Endothelial cell of umbilical vein (primary cell): ENCODE measurements around the gene GANAB. TPM values are rescaled to one million over a fixed set of nuclear protein-coding genes. Genes with fewer than 3 reads are reported as not detected.

Source experiments
- BruUV-seq: library from RNA; stranded (reverse); fragments of 400-500 nt; replicated peaks from 2 replicates; lab custom pipeline; 2021; lab: Mats Ljungman, UMichigan
- CTCF ChIA-PET: fragments of 300-600, 350-600 bp; sonication (Branson Sonifier 250); formaldehyde crosslinking; loops from one replicate; lab custom pipeline; 2021; ENCODE audit warnings: antibody characterized with exemption, inconsistent platforms; lab: Charles Lee
- POLR2A ChIA-PET: fragments of 300-600, 350-600 bp; sonication (Branson Sonifier 250); formaldehyde crosslinking; loops from one replicate; lab custom pipeline; 2021; ENCODE audit warnings: antibody characterized with exemption, inconsistent platforms; lab: Charles Lee
- DNase-seq: peaks from one replicate; pipeline ENCODE4 v3.0.0-alpha.2; 2011; ENCODE audit warnings: low read depth, low spot score
- FAIRE-seq: peaks from 2 replicates; lab custom pipeline; 2011; peaks lifted over from hg19 to GRCh38; lab: Jason Lieb, UNC
- H2AFZ ChIP-seq: 2 replicates; pipeline ENCODE4 v1.6.0; 2012; ENCODE audit warnings: low read depth, low read length, control low read depth, inconsistent platforms
- H3K27ac ChIP-seq: 2 replicates; pipeline ENCODE4 v1.5.1; 2011; ENCODE audit warnings: low read depth, mild to moderate bottlenecking, control low read depth, low read length, moderate library complexity; ENCODE audit not compliant: insufficient read depth
- H3K27me3 ChIP-seq, 2 experiments: 2 replicates each; pipeline versions ENCODE4 v1.6.0 to v1.6.1; 2011; ENCODE audit warnings: low read length in 2 of 2, mixed read lengths in 1 of 2; ENCODE audit not compliant: control insufficient read depth in 2 of 2, insufficient read depth in 2 of 2
- H3K36me3 ChIP-seq, 2 experiments: 2 replicates in 1 of 2; 3 replicates in 1 of 2; pipeline ENCODE4 v1.5.1; 2011; ENCODE audit warnings: low read length in 2 of 2, mild to moderate bottlenecking in 1 of 2, moderate library complexity in 1 of 2; ENCODE audit not compliant: control insufficient read depth in 2 of 2, insufficient read depth in 2 of 2; ENCODE audit errors: extremely low read depth in 1 of 2
- H3K4me1 ChIP-seq: 3 replicates; pipeline ENCODE4 v1.5.1; 2011; ENCODE audit warnings: mild to moderate bottlenecking, low read length; ENCODE audit not compliant: control insufficient read depth, insufficient read depth; ENCODE audit errors: extremely low read depth
- H3K4me2 ChIP-seq: 2 replicates; pipeline ENCODE4 v1.6.1; 2011; ENCODE audit warnings: low read length, control low read depth, mixed read lengths; ENCODE audit not compliant: insufficient read depth
- H3K4me3 ChIP-seq, 3 experiments: fragments of 200-600 bp in 1 of 3; sonication (generic), shearing (Covaris generic) in 1 of 3; replicated peaks in 1 of 3; 2 replicates each; pipeline ENCODE4 v1.5.1; 2011 to 2016; ENCODE audit warnings: control low read depth in 3 of 3, low read length in 3 of 3, mild to moderate bottlenecking in 2 of 3, inconsistent platforms in 1 of 3, low read depth in 1 of 3, moderate library complexity in 1 of 3; ENCODE audit not compliant: insufficient read depth in 1 of 3
- H3K79me2 ChIP-seq: 2 replicates; pipeline ENCODE4 v1.6.0; 2012; ENCODE audit warnings: low read length, inconsistent platforms; ENCODE audit not compliant: control insufficient read depth, insufficient read depth
- H3K9ac ChIP-seq: replicated peaks from 2 replicates; pipeline ENCODE3; 2011; ENCODE audit warnings: low read length, control low read depth; ENCODE audit not compliant: insufficient read depth; ENCODE audit errors: extremely low read depth
- H3K9me1 ChIP-seq: replicated peaks from 3 replicates; pipeline ENCODE4 v1.6.0; 2011; ENCODE audit warnings: mild to moderate bottlenecking, low read length; ENCODE audit not compliant: control insufficient read depth, insufficient read depth; ENCODE audit errors: extremely low read depth
- H3K9me3 ChIP-seq: replicated peaks from 2 replicates; pipeline ENCODE4 v1.5.1; 2012; ENCODE audit warnings: low read length, inconsistent platforms; ENCODE audit not compliant: control insufficient read depth, insufficient read depth
- H4K20me1 ChIP-seq: replicated peaks from 2 replicates; pipeline ENCODE3; 2011; ENCODE audit warnings: mild to moderate bottlenecking, low read length; ENCODE audit not compliant: control insufficient read depth, insufficient read depth; ENCODE audit errors: extremely low read depth
- CTCF ChIP-seq, 2 donors: IDR thresholded peaks; 1 replicate in 1 of 2; 2 replicates in 1 of 2; pipeline ENCODE4 v1.5.1; 2011; ENCODE audit warnings: low read length in 2 of 2, mild to moderate bottlenecking in 2 of 2, moderate library complexity in 2 of 2, control low read depth in 1 of 2, inconsistent platforms in 1 of 2, low read depth in 1 of 2; ENCODE audit not compliant: insufficient read depth in 1 of 2; ENCODE audit errors: extremely low read depth in 1 of 2
- EZH2 ChIP-seq: IDR thresholded peaks from 2 replicates; pipeline ENCODE4 v1.6.1; 2012; ENCODE audit warnings: borderline replicate concordance, low read depth, mild to moderate bottlenecking, moderate library complexity, low read length, inconsistent platforms; ENCODE audit not compliant: severe bottlenecking
- FOS ChIP-seq: IDR thresholded peaks from 2 replicates; pipeline ENCODE4 v1.6.1; 2011; ENCODE audit warnings: mild to moderate bottlenecking, low read length, moderate library complexity, borderline replicate concordance; ENCODE audit not compliant: insufficient read depth
- GATA2 ChIP-seq: IDR thresholded peaks from 2 replicates; pipeline ENCODE4 v1.7.0; 2011; ENCODE audit warnings: low read depth, mild to moderate bottlenecking, moderate library complexity, mixed read lengths, low read length; ENCODE audit not compliant: insufficient read length, insufficient read depth
- JUN ChIP-seq: IDR thresholded peaks from 2 replicates; pipeline ENCODE4 v1.6.1; 2011; ENCODE audit warnings: borderline replicate concordance, low read depth; ENCODE audit not compliant: insufficient read length, insufficient read depth
- MAX ChIP-seq: IDR thresholded peaks from 2 replicates; pipeline ENCODE4 v1.6.1; 2011; ENCODE audit not compliant: insufficient read depth, insufficient read length
- MYC ChIP-seq: IDR thresholded peaks from one replicate; pipeline ENCODE4 v1.6.1; 2011; ENCODE audit warnings: mild to moderate bottlenecking, low read depth, low read length
- POLR2A ChIP-seq: IDR thresholded peaks from 2 replicates; pipeline ENCODE4 v1.6.1; 2012; ENCODE audit warnings: low read depth, mild to moderate bottlenecking, control low read depth, low read length
- POLR2AphosphoS5 ChIP-seq: IDR thresholded peaks from 2 replicates; pipeline ENCODE4 v1.6.1; 2012; ENCODE audit warnings: low read depth, mild to moderate bottlenecking, control low read depth, low read length, moderate library complexity; ENCODE audit not compliant: insufficient read depth
- dilution Hi-C: fragments of 300-500 bp; cut with MboI; formaldehyde crosslinking; loops from one replicate; pipeline ENCODE4 v1.15.0; 2019; ENCODE audit warnings: low sequenced_read_pairs; ENCODE audit not compliant: extremely low pct_ligation_motif_present
- intact Hi-C: fragments of 100-400 bp; cut with micrococcal nuclease; formaldehyde crosslinking; loops from one replicate; pipeline ENCODE4 v1.10.0; 2022
- polyA plus RNA-seq, 4 experiments: library from polyadenylated mRNA; depleted of rRNA in 3 of 4; stranded (reverse) in 3 of 4; unstranded in 1 of 4; fragments of >200 nt; gene quantifications; 2 replicates each; pipeline versions ENCODE4 v1.2.1 to v1.2.3, GENCODE V29; 2011 to 2012; ENCODE audit warnings: missing spikeins in 1 of 4
- total RNA-seq: library from RNA; stranded (reverse); gene quantifications from 2 replicates; pipeline ENCODE4 v1.2.3, GENCODE V29; 2021

The GANAB gene
- total and polyA plus RNA-seq, 2 donors (not counting 3 experiments of a cell fraction or from before 2014, with no cell fraction given), result 389 to 455 TPM

GRCh38 chr11:62688491-62688890 is 42.1 kb upstream of the GANAB start:
- Histone ChIP-seq H3K36me3 (peaks cover 5 to 23% of the 10 kb centered on the region in 2 experiments), H3K9ac (no peak overlapping the region)

GRCh38 chr11:62687508-62688396 is 41.3 kb upstream of the GANAB start:
- dilution Hi-C loops, result no loop called here
- Histone ChIP-seq H2AFZ (peak overlapping the region; percentile 50), H3K4me2 (no peak overlapping the region), H3K9me3 (no peaks in the 10 kb centered on the region), H3K9me1 (no peaks in the 10 kb centered on the region), H3K9ac (no peak overlapping the region), H3K4me1 (no peaks in the 10 kb centered on the region), H3K4me3 (peak overlapping the region in 1 of 3 experiments; percentile 16), H3K36me3 (peaks cover 5 to 22% of the 10 kb centered on the region in 2 experiments), H3K27me3 (peaks cover 2 to 10% of the 10 kb centered on the region in 2 experiments), H3K27ac (no peak overlapping the region), H3K79me2 (no peaks in the 10 kb centered on the region), H4K20me1 (no peaks in the 10 kb centered on the region)
- DNase-seq, result no peak
- CTCF ChIA-PET, result no interaction called here
- BruUV-seq, result no TSS peak
- POLR2A ChIA-PET, result no interaction called here
- intact Hi-C loops, result no loop called here
- peak; percentile 28 for FAIRE-seq
- no peak for TF ChIP-seq POLR2A
- no peak for TF ChIP-seq MAX
- no peak for TF ChIP-seq FOS
- TF ChIP-seq JUN, result no peak
- no peak for TF ChIP-seq CTCF (IDR thresholded peaks at IDR 0.05; ENCODE audit: extremely low read depth in 1 of 2, insufficient read depth in 1 of 2, low read depth in 1 of 2, low read length in 2 of 2)
- no peak for TF ChIP-seq MYC
- no peak for TF ChIP-seq GATA2
- TF ChIP-seq POLR2AphosphoS5, result no peak
- TF ChIP-seq EZH2, result peak; percentile 70

More at GRCh38 chr11:62688491-62688890, 42.1 kb upstream of the GANAB start:
- ChIA-PET POLR2A (no interaction called here), CTCF (interaction anchor here (1.0 to 8.0 kb wide), 3 partner anchors 8 to 264 kb away, joined by 3 to 118 read pairs (median 4); no protein-coding TSS in a partner anchor)
- H3K9me1 ChIP-seq, result no peaks in the 10 kb centered on the region
- BruUV-seq, result no TSS peak
- no peaks in the 10 kb centered on the region for H3K79me2 ChIP-seq
- H3K27me3 ChIP-seq, result peaks cover 2 to 10% of the 10 kb centered on the region in 2 experiments
- no peaks in the 10 kb centered on the region for H3K9me3 ChIP-seq
- DNase-seq (no peak), FAIRE-seq (no peak)
- no peak overlapping the region for H3K4me3 ChIP-seq
- TF ChIP-seq GATA2 (no peak), EZH2 (no peak), FOS (no peak)
- no peak overlapping the region for H3K4me2 ChIP-seq
- no peaks in the 10 kb centered on the region for H4K20me1 ChIP-seq
- intact Hi-C loops (no loop called here), dilution Hi-C loops (no loop called here)
- no peaks in the 10 kb centered on the region for H3K4me1 ChIP-seq
- H2AFZ ChIP-seq, result peak overlapping the region; percentile 50
- no peak overlapping the region for H3K27ac ChIP-seq
